Ovary (tissue), 3 donors: ENCODE results near the gene ARHGAP12.

ENCODE experiments used
- CTCF ChIP-seq, 3 donors: fragments of 450-650 bp in 2 of 3; fragments of 200-600 bp in 1 of 3; IDR thresholded peaks; one replicate each; pipeline versions ENCODE4 v1.5.1 to v1.8.0; 2016 to 2022; ENCODE audit warnings: antibody characterized with exemption in 3 of 3, mild to moderate bottlenecking in 1 of 3
- EP300 ChIP-seq: sonication (generic); formaldehyde crosslinking; IDR thresholded peaks from one replicate; pipeline ENCODE4 v1.6.1; 2017; ENCODE audit warnings: antibody characterized with exemption
- donor health status: DM: no; HTN: no; CAD: no.

GRCh38 chr10:31978156-31978483, 49.5 kb upstream of the ARHGAP12 start:
- no peak for TF ChIP-seq CTCF (IDR thresholded peaks at IDR 0.05)
- TF ChIP-seq EP300 = no peak
